Measurements from ENCODE around the gene MARCHF3.
A peak's percentile ranks its signal among the peaks of the same experiment; 100 is the strongest.
"Not testable (repeated sequence)": the region's sequence is repeated elsewhere in the genome, so short reads cannot be mapped to it uniquely, and the experiment has no call there.

Gene MARCHF3

GRCh38 chr5:126845470-126846070 lies 184.8 kb downstream of the MARCHF3 start:
- peak in 3 of 5 experiments; percentile 12 to 72 (median 42) for DNase-seq

- DNase-seq = not testable (repeated sequence)
Observed at GRCh38 chr5:126843375-126843774, 187.0 kb downstream of the MARCHF3 start.

DNA sequence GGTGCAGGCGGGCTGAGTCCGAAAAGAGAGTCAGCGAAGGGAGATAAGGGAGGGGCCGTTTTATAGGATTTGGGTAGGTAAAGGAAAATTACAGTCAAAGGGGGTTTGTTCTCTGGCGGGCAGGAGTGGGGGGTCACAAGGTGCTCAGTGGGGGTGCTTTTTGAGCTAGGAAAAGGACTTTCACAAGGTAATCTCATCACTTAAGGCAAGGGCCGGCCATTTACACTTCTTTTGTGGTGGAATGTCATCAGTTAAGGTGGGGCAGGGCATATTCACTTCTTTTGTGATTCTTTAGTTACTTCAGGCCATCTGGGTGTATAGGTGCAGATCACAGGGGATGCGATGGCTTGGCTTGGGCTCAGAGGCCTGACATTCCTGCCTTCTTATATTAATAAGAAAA lies 191.0 kb downstream of the MARCHF3 start:
- DNase-seq = not testable (repeated sequence)

DNA sequence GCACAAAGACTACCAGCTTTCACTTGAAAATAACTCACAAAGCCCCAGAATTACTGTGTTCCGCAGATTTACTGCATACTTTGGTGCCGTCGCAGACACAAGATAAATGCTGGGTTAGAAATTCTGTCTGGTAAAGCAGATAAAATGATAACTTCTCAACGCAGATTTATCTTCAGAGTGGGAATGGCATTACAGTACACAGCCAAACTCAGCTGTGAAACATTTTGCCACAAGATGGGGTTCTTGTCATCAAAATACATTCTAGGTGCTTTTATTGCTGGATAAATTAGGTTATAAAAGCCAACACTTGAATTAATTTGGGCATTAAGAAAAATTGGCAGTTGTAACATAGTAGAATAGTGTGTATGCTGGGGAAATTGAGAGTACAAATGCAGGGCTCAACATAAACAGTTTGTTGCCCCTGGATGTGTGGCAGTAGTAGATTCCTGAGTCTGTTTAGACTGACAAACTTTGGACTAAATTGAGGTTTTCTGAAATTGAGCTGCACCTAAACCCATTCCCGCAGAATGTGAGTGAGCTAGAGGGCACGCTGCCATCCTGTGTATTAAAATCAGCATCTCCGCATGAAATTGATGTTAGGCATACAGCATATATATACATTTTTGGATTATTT lies 192.3 kb downstream of the MARCHF3 start:
- no peak for DNase-seq

- DNase-seq = no peak
Observed at GRCh38 chr5:126837242-126837641, 193.1 kb downstream of the MARCHF3 start.

- DNase-seq = no peak
Observed at GRCh38 chr5:126836778-126837177, 193.6 kb downstream of the MARCHF3 start.

DNA sequence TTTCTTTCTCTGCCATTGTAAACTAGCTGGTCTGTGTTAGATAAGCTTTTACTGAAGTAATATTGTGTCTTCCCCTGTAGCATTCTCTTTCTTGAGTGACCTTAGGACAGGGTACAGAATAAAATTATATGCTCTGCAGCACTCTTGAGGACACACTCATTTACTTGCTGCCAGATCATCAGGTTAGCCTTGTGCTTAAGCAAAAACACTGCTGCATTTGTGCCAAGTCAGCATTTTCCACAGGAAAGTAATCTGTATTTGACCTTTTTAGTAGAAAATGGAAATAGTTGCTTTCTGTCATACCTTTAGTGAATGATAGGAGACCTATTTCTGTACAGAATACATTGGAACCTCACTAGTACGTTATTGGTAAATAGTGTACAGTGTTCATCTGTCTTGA lies 199.2 kb downstream of the MARCHF3 start:
- no peak for DNase-seq

GRCh38 chr5:126830061-126830460 lies 200.3 kb downstream of the MARCHF3 start:
- no peak for DNase-seq

GRCh38 chr5:126829098-126829497 lies 201.3 kb downstream of the MARCHF3 start:
- no peak for DNase-seq

DNA sequence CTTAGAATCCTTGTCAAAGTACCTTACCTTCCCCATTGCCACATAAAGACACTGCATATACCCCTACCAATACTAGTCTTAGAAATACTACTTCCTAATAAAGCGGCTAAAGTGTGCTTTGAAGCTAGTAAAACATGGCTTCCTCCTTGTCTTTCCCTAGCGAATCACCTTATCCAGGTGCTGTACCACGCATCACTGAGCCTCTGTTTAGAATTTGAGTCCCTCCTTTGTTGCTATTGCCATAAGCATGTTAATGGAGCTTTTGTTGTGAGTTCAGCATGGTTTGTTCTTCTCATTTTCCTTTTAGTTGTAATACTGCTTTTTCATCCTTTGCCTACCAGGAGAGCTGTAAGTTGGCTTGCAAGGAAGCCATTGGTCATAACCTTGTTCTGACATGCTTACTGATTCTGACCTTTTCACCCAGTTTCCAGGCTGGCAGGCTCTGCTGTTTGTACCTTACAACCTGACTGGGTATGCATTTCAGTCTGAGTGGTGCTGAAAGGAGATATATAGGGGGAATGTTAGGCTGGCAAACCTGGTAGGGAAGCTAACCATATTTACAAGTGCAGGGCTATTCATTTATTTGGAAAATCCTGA lies 203.6 kb downstream of the MARCHF3 start:
- DNase-seq = no peak

DNA sequence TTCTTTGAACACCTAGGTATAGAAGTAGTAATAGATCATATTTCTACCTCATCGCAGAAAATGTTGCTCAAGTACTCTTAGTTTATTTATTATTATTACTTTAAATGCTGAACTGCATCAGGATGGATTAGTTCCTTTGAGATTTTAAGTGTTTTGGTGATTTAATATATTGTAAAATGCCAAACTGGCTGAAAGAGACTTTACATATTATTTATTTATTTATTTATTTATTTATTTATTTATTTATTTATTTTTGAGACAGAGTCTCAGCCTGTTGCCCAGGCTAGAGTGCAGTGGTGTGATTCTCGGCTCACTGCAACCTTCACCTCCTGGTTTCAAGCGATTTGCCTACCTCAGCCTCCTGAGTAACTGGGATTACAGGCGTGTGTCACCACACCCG lies 211.1 kb downstream of the MARCHF3 start:
- DNase-seq = no peak

DNA sequence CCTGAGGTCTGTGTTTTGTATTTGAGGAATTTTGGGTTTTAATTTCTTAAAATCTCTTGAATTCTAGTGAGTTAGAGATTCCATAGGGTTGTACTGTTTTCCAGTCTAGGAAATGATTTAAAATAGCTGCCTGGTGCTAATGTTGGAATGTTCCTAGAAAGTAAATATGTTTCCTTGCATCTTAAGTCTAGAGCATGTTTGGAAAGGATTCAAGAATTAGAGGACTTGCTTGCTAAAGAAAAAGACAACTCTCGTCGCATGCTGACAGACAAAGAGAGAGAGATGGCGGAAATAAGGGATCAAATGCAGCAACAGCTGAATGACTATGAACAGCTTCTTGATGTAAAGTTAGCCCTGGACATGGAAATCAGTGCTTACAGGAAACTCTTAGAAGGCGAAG lies 211.6 kb downstream of the MARCHF3 start:
- no peak for DNase-seq
